ENCODE results near the gene PITX3.

The PITX3 gene

GRCh38 chr10:102230264-102230860, 10.9 kb downstream of the PITX3 start:
- no peak for TF ChIP-seq CTCF (conservative IDR thresholded peaks at IDR 0.05; ENCODE audit: low read depth, low read length)
- H3K4me3 ChIP-seq (IDR thresholded peaks at IDR 0.05; ENCODE audit: insufficient read depth, low read depth, low read length): no peak overlapping the region
- peaks cover 38% of the 10 kb centered on the region; the same call in 1 of the 2 replicates for H3K27me3 ChIP-seq (ENCODE audit: insufficient read depth, low read depth)
- no peaks in the 10 kb centered on the region for H4K20me1 ChIP-seq (ENCODE audit: insufficient read depth)
- H3K4me2 ChIP-seq: peak overlapping the region; percentile 81
- no peak overlapping the region for H3K27ac ChIP-seq
- peak overlapping the region; percentile 8; the same call in 1 of the 2 replicates for H3K9ac ChIP-seq
- no peaks in the 10 kb centered on the region for H3K79me2 ChIP-seq (ENCODE audit: insufficient read depth, low read depth)
- H3K4me1 ChIP-seq (ENCODE audit: low read depth, poor library complexity, severe bottlenecking): peaks cover 18% of the 10 kb centered on the region
- no peaks in the 10 kb centered on the region for H3K36me3 ChIP-seq (ENCODE audit: insufficient read depth)
- peak overlapping the region; percentile 62 for H2AFZ ChIP-seq (ENCODE audit: low read depth)

- Histone ChIP-seq H3K4me1 (ENCODE audit: low read depth, poor library complexity, severe bottlenecking) (peaks cover 20% of the 10 kb centered on the region), H3K36me3 (ENCODE audit: insufficient read depth) (no peaks in the 10 kb centered on the region), H3K27me3 (ENCODE audit: insufficient read depth, low read depth) (peaks cover 38% of the 10 kb centered on the region; the same call in 1 of the 2 replicates), H3K9ac (no peak overlapping the region; the same call in 1 of the 2 replicates), H3K79me2 (ENCODE audit: insufficient read depth, low read depth) (no peaks in the 10 kb centered on the region), H2AFZ (ENCODE audit: low read depth) (peak overlapping the region; percentile 62), H3K27ac (no peak overlapping the region), H3K4me3 (IDR thresholded peaks at IDR 0.05; ENCODE audit: insufficient read depth, low read depth, low read length) (no peak overlapping the region), H4K20me1 (ENCODE audit: insufficient read depth) (no peaks in the 10 kb centered on the region), H3K4me2 (peak overlapping the region; percentile 81)
- peak; percentile 81 for TF ChIP-seq CTCF (conservative IDR thresholded peaks at IDR 0.05; ENCODE audit: low read depth, low read length)
Measured at GRCh38 chr10:102229810-102230263, 11.5 kb downstream of the PITX3 start.

GRCh38 chr10:102227050-102227449, 14.3 kb downstream of the PITX3 start:
- Histone ChIP-seq H4K20me1 (ENCODE audit: insufficient read depth) (no peaks in the 10 kb centered on the region), H3K4me3 (IDR thresholded peaks at IDR 0.05; ENCODE audit: insufficient read depth, low read depth, low read length) (no peak overlapping the region), H3K27me3 (ENCODE audit: insufficient read depth, low read depth) (peaks cover 37% of the 10 kb centered on the region; the same call in 1 of the 2 replicates), H2AFZ (ENCODE audit: low read depth) (no peak overlapping the region), H3K4me1 (ENCODE audit: low read depth, poor library complexity, severe bottlenecking) (peaks cover 20% of the 10 kb centered on the region), H3K27ac (no peak overlapping the region), H3K36me3 (ENCODE audit: insufficient read depth) (no peaks in the 10 kb centered on the region), H3K9ac (no peak overlapping the region), H3K79me2 (ENCODE audit: insufficient read depth, low read depth) (no peaks in the 10 kb centered on the region), H3K4me2 (no peak overlapping the region)
- no peak for TF ChIP-seq CTCF (conservative IDR thresholded peaks at IDR 0.05; ENCODE audit: low read depth, low read length)

- Histone ChIP-seq H2AFZ (ENCODE audit: low read depth) (peak overlapping the region; percentile 84), H3K79me2 (ENCODE audit: insufficient read depth, low read depth) (no peaks in the 10 kb centered on the region), H4K20me1 (ENCODE audit: insufficient read depth) (no peaks in the 10 kb centered on the region), H3K4me2 (peak overlapping the region; percentile 45), H3K27me3 (ENCODE audit: insufficient read depth, low read depth) (peaks cover 33% of the 10 kb centered on the region; the same call in 1 of the 2 replicates), H3K36me3 (ENCODE audit: insufficient read depth) (no peaks in the 10 kb centered on the region), H3K27ac (no peak overlapping the region), H3K4me3 (IDR thresholded peaks at IDR 0.05; ENCODE audit: insufficient read depth, low read depth, low read length) (no peak overlapping the region), H3K4me1 (ENCODE audit: low read depth, poor library complexity, severe bottlenecking) (peaks cover 20% of the 10 kb centered on the region), H3K9ac (no peak overlapping the region)
- TF ChIP-seq CTCF (conservative IDR thresholded peaks at IDR 0.05; ENCODE audit: low read depth, low read length): no peak
Measured at GRCh38 chr10:102226542-102226870, 14.8 kb downstream of the PITX3 start.

Data from KMS-11 (cell line).